ENCODE data around the gene GPR173.

GPR173 gene

GRCh38 chrX:53036149-53036548, 12.4 kb upstream of the GPR173 start:
- Histone ChIP-seq H3K27me3 (ENCODE audit: insufficient read depth, low read length) (peaks cover 2% of the 10 kb centered on the region), H3K4me1 (ENCODE audit: insufficient read depth, low read length) (no peaks in the 10 kb centered on the region), H3K4me3 (ENCODE audit: low read length) (no peak overlapping the region), H2AFZ (ENCODE audit: low read depth, low read length) (no peak overlapping the region), H3K9me3 (ENCODE audit: low read length) (no peaks in the 10 kb centered on the region), H3K36me3 (ENCODE audit: insufficient read depth, low read length) (no peaks in the 10 kb centered on the region)

DNA sequence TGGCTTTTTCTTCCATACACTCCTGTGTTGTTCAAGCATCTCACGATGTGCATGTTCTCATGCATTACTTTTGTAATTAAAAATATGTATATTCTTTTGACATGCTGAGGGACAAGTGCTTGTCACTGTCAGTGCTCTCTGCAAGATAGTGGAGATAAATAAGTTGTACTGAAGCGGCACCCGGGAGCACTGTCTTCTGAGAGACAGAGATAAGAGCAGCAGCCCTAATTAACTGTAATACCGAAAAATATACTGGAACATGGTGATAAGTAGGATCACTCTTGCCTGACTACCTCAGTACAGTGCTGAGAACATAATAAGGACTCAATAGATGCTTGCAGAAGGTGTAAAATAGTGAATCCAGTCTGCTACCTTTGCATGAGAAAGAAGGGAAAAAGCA, 9.4 kb upstream of the GPR173 start:
- Histone ChIP-seq H2AFZ (ENCODE audit: low read depth, low read length) (no peak overlapping the region), H3K27me3 (ENCODE audit: insufficient read depth, low read length) (peaks cover 2% of the 10 kb centered on the region), H3K36me3 (ENCODE audit: insufficient read depth, low read length) (no peaks in the 10 kb centered on the region), H3K4me3 (ENCODE audit: low read length) (no peak overlapping the region), H3K9me3 (ENCODE audit: low read length) (no peaks in the 10 kb centered on the region), H3K4me1 (ENCODE audit: insufficient read depth, low read length) (no peaks in the 10 kb centered on the region)

- H3K27me3 ChIP-seq (ENCODE audit: insufficient read depth, low read length), result no peaks in the 10 kb centered on the region
- H3K36me3 ChIP-seq (ENCODE audit: insufficient read depth, low read length), result no peaks in the 10 kb centered on the region
- no peaks in the 10 kb centered on the region for H3K9me3 ChIP-seq (ENCODE audit: low read length)
- no peak overlapping the region for H3K4me3 ChIP-seq (ENCODE audit: low read length)
- peaks cover 10% of the 10 kb centered on the region for H3K4me1 ChIP-seq (ENCODE audit: insufficient read depth, low read length)
- H2AFZ ChIP-seq (ENCODE audit: low read depth, low read length), result no peak overlapping the region
These were observed 3.6 kb upstream of the GPR173 start for GRCh38 chrX:53044995-53045394.

GRCh38 chrX:53047228-53047627, 1.4 kb upstream of the GPR173 start:
- H3K36me3 ChIP-seq (ENCODE audit: insufficient read depth, low read length), result no peaks in the 10 kb centered on the region
- peaks cover 22% of the 10 kb centered on the region for H3K4me1 ChIP-seq (ENCODE audit: insufficient read depth, low read length)
- peak overlapping the region; percentile 45 for H3K4me3 ChIP-seq (ENCODE audit: low read length)
- H3K27me3 ChIP-seq (ENCODE audit: insufficient read depth, low read length), result no peaks in the 10 kb centered on the region
- no peaks in the 10 kb centered on the region for H3K9me3 ChIP-seq (ENCODE audit: low read length)
- no peak overlapping the region for H2AFZ ChIP-seq (ENCODE audit: low read depth, low read length)

- Histone ChIP-seq H3K4me1 (ENCODE audit: insufficient read depth, low read length) (peaks cover 22% of the 10 kb centered on the region), H3K4me3 (ENCODE audit: low read length) (peak overlapping the region; percentile 67), H3K36me3 (ENCODE audit: insufficient read depth, low read length) (no peaks in the 10 kb centered on the region), H2AFZ (ENCODE audit: low read depth, low read length) (no peak overlapping the region), H3K9me3 (ENCODE audit: low read length) (no peaks in the 10 kb centered on the region), H3K27me3 (ENCODE audit: insufficient read depth, low read length) (no peaks in the 10 kb centered on the region)
These were observed 533 bp downstream of the GPR173 start for GRCh38 chrX:53049127-53049517.

DNA sequence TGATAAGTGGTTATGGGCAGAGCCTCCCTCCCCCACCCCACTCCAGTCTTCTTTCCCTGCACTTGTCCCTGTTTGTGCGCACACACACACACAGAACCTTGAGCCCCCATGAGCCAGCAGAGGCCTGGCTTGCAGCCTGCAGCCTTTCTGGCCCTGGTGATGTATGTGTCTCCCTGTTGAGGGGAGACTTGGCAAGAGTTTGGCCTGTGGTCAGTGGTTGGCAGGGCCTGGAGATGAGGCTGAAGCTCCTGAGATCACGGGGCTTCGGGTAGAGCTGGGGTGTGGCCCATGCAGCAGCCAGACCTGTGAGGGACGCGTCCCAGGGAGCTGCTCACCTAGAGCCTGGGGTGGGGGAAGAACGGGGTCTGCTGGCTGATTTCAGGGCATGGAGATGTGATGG, 2.3 kb downstream of the GPR173 start:
- H3K9me3 ChIP-seq (ENCODE audit: low read length), result no peaks in the 10 kb centered on the region
- H3K4me3 ChIP-seq (ENCODE audit: low read length), result peak overlapping the region; percentile 67
- no peaks in the 10 kb centered on the region for H3K36me3 ChIP-seq (ENCODE audit: insufficient read depth, low read length)
- peaks cover 22% of the 10 kb centered on the region for H3K4me1 ChIP-seq (ENCODE audit: insufficient read depth, low read length)
- no peak overlapping the region for H2AFZ ChIP-seq (ENCODE audit: low read depth, low read length)
- H3K27me3 ChIP-seq (ENCODE audit: insufficient read depth, low read length), result no peaks in the 10 kb centered on the region

DNA sequence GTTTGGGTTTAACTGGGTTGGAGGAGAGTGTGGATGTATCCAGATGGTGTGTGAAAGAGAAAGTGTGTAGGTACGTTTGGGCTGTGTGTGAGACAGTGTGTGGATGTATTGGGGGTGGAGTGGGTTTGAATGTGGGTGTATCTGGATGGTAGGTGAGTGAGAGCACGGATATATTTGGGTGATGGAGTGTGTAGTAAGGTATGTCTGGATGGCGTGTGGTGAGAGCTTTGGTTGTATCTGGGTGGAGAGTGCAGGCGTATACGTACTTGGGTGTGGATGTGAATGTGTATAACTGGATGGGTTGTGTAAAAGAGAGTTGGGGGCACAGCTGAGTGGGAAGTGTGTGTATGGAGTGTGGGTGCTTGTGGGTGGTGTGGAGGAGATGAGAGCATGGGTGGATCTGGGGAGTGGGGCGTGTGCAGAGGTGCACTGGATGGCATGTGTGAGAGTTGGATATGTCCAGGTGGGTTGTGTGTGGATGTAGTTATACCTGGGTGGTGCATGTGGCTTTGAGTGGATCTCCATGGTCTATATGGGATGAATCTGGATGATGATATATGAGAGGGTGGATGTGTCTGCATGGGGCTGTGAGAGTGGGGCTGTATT, 6.8 kb downstream of the GPR173 start:
- H2AFZ ChIP-seq (ENCODE audit: low read depth, low read length), result no peak overlapping the region
- peaks cover 8% of the 10 kb centered on the region for H3K4me1 ChIP-seq (ENCODE audit: insufficient read depth, low read length)
- H3K9me3 ChIP-seq (ENCODE audit: low read length), result no peaks in the 10 kb centered on the region
- H3K36me3 ChIP-seq (ENCODE audit: insufficient read depth, low read length), result no peaks in the 10 kb centered on the region
- no peak overlapping the region for H3K4me3 ChIP-seq (ENCODE audit: low read length)
- no peaks in the 10 kb centered on the region for H3K27me3 ChIP-seq (ENCODE audit: insufficient read depth, low read length)

- Histone ChIP-seq H3K27me3 (ENCODE audit: insufficient read depth, low read length) (no peaks in the 10 kb centered on the region), H3K4me1 (ENCODE audit: insufficient read depth, low read length) (peaks cover 1% of the 10 kb centered on the region), H3K36me3 (ENCODE audit: insufficient read depth, low read length) (no peaks in the 10 kb centered on the region), H3K9me3 (ENCODE audit: low read length) (no peaks in the 10 kb centered on the region), H2AFZ (ENCODE audit: low read depth, low read length) (no peak overlapping the region), H3K4me3 (ENCODE audit: low read length) (no peak overlapping the region)
These were observed 7.7 kb downstream of the GPR173 start for GRCh38 chrX:53056292-53056691.

GRCh38 chrX:53065104-53065503, 16.5 kb downstream of the GPR173 start:
- Histone ChIP-seq H3K9me3 (ENCODE audit: low read length) (no peaks in the 10 kb centered on the region), H3K4me3 (ENCODE audit: low read length) (no peak overlapping the region), H3K4me1 (ENCODE audit: insufficient read depth, low read length) (no peaks in the 10 kb centered on the region), H3K27me3 (ENCODE audit: insufficient read depth, low read length) (no peaks in the 10 kb centered on the region), H3K36me3 (ENCODE audit: insufficient read depth, low read length) (peaks cover 4% of the 10 kb centered on the region), H2AFZ (ENCODE audit: low read depth, low read length) (no peak overlapping the region)

GRCh38 chrX:53071064-53071463, 22.5 kb downstream of the GPR173 start:
- Histone ChIP-seq H3K27me3 (ENCODE audit: insufficient read depth, low read length) (no peaks in the 10 kb centered on the region), H3K36me3 (ENCODE audit: insufficient read depth, low read length) (no peaks in the 10 kb centered on the region), H2AFZ (ENCODE audit: low read depth, low read length) (no peak overlapping the region), H3K4me3 (ENCODE audit: low read length) (no peak overlapping the region), H3K9me3 (ENCODE audit: low read length) (no peaks in the 10 kb centered on the region), H3K4me1 (ENCODE audit: insufficient read depth, low read length) (peaks cover 2% of the 10 kb centered on the region)

GRCh38 chrX:53071604-53072417, 23.2 kb downstream of the GPR173 start:
- Histone ChIP-seq H3K9me3 (ENCODE audit: low read length) (no peaks in the 10 kb centered on the region), H3K36me3 (ENCODE audit: insufficient read depth, low read length) (peaks cover 6% of the 10 kb centered on the region), H3K27me3 (ENCODE audit: insufficient read depth, low read length) (no peaks in the 10 kb centered on the region), H3K4me3 (ENCODE audit: low read length) (no peak overlapping the region), H2AFZ (ENCODE audit: low read depth, low read length) (no peak overlapping the region), H3K4me1 (ENCODE audit: insufficient read depth, low read length) (peaks cover 2% of the 10 kb centered on the region)

DNA sequence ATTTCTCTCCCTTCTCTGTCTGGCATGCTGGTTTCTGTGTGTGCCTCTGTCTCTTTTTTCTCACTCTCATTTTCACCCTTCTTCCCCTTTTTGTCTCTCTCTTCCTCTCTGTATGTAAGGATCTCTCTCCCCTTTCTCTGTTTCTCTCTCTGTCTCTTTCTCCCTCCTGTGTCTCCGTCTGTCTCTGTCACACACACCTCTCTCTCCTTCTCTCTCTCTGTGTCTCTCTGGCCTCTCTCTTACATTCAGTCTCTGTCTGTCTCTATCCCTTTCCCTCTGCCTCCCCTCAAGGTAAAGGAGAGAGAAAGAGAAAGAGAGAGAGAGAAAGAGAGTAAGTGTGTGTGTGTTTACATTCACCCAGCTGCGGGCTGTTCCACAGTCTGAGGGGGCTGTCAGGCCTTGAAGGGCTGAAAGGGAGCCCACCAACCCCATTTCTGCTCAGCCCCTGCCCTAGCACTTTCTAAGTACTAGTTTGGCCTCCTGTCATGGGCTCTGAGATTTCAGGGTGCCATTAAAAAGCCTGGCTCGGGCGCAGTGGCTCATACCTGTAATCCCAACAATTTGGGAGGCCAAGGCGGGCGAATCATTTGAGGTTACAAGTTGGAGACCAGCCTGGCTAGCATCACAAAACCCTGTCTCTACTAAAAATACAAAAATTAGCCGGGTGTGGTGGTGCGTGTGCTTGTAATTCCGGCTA, 24.0 kb downstream of the GPR173 start:
- Histone ChIP-seq H2AFZ (ENCODE audit: low read depth, low read length) (peak overlapping the region; percentile 20), H3K4me1 (ENCODE audit: insufficient read depth, low read length) (peaks cover 2% of the 10 kb centered on the region), H3K9me3 (ENCODE audit: low read length) (no peaks in the 10 kb centered on the region), H3K36me3 (ENCODE audit: insufficient read depth, low read length) (peaks cover 6% of the 10 kb centered on the region), H3K4me3 (ENCODE audit: low read length) (no peak overlapping the region), H3K27me3 (ENCODE audit: insufficient read depth, low read length) (no peaks in the 10 kb centered on the region)

- H3K4me3 ChIP-seq (ENCODE audit: low read length), result no peak overlapping the region
- no peaks in the 10 kb centered on the region for H3K27me3 ChIP-seq (ENCODE audit: insufficient read depth, low read length)
- peaks cover 6% of the 10 kb centered on the region for H3K36me3 ChIP-seq (ENCODE audit: insufficient read depth, low read length)
- H3K4me1 ChIP-seq (ENCODE audit: insufficient read depth, low read length), result peaks cover 2% of the 10 kb centered on the region
- H2AFZ ChIP-seq (ENCODE audit: low read depth, low read length), result no peak overlapping the region
- no peaks in the 10 kb centered on the region for H3K9me3 ChIP-seq (ENCODE audit: low read length)
These were observed 24.6 kb downstream of the GPR173 start for GRCh38 chrX:53073115-53073586.

Measured in neuron (in vitro differentiated cells).